Neuronal stem cell (in vitro differentiated cells): Measurements from ENCODE around the gene FBXL13.
"Not testable (repeated sequence)": the region's sequence is repeated elsewhere in the genome, so short reads cannot be mapped to it uniquely, and the experiment has no call there.

Experiments
- DNase-seq: peaks from one replicate; pipeline ENCODE4 v3.0.0-alpha.2; 2013; ENCODE audit warnings: low spot score
- H2AFZ ChIP-seq: one replicate; pipeline ENCODE4 v1.6.1; 2013; ENCODE audit warnings: mild to moderate bottlenecking, low read length, inconsistent platforms
- H2AK5ac ChIP-seq: 2 replicates; pipeline ENCODE4 v1.6.1; 2013; ENCODE audit warnings: low read depth, mild to moderate bottlenecking, inconsistent platforms, low read length, moderate library complexity, mixed read lengths
- H2BK120ac ChIP-seq: 2 replicates; pipeline ENCODE4 v1.6.1; 2013; ENCODE audit warnings: low read depth, mild to moderate bottlenecking, inconsistent platforms, low read length, moderate library complexity, mixed read lengths
- H2BK12ac ChIP-seq: one replicate; pipeline ENCODE4 v1.6.1; 2013; ENCODE audit warnings: low read length, inconsistent platforms
- H2BK15ac ChIP-seq: 2 replicates; pipeline ENCODE4 v1.6.1; 2013; ENCODE audit warnings: mild to moderate bottlenecking, low read length, inconsistent platforms, mixed read lengths
- H2BK5ac ChIP-seq: one replicate; pipeline ENCODE4 v1.6.1; 2013; ENCODE audit warnings: inconsistent platforms, mild to moderate bottlenecking, low read length, moderate library complexity
- H3K14ac ChIP-seq: one replicate; pipeline ENCODE4 v1.6.1; 2013; ENCODE audit warnings: low read length, inconsistent platforms
- H3K18ac ChIP-seq: 2 replicates; pipeline ENCODE4 v1.6.1; 2013; ENCODE audit warnings: low read length, inconsistent platforms
- H3K23ac ChIP-seq: 2 replicates; pipeline ENCODE4 v1.6.1; 2013; ENCODE audit warnings: low read depth, mild to moderate bottlenecking, mixed read lengths, low read length, inconsistent platforms; ENCODE audit not compliant: poor library complexity
- H3K27ac ChIP-seq: replicated peaks from 3 replicates; pipeline ENCODE4 v1.5.1; 2013; ENCODE audit warnings: low read length, inconsistent platforms
- H3K27me3 ChIP-seq, 3 experiments: 2 replicates each; pipeline ENCODE4 v1.6.1; 2013; ENCODE audit warnings: low read length in 3 of 3, mild to moderate bottlenecking in 2 of 3, inconsistent platforms in 1 of 3, low read depth in 1 of 3, mixed read lengths in 1 of 3, moderate library complexity in 1 of 3; ENCODE audit not compliant: control insufficient read depth in 3 of 3, insufficient read depth in 3 of 3
- H3K36me3 ChIP-seq, 2 donors: replicated peaks in 1 of 2; 2 replicates each; pipeline ENCODE4 v1.6.1; 2013; ENCODE audit warnings: low read length in 2 of 2; ENCODE audit not compliant: control insufficient read depth in 2 of 2, insufficient read depth in 2 of 2
- H3K4ac ChIP-seq: 2 replicates; pipeline ENCODE4 v1.6.1; 2013; ENCODE audit warnings: inconsistent platforms, mild to moderate bottlenecking, low read length, moderate library complexity
- H3K4me1 ChIP-seq, 2 donors: 1 replicate in 1 of 2; 2 replicates in 1 of 2; pipeline ENCODE4 v1.6.1; 2013; ENCODE audit warnings: low read length in 2 of 2, low read depth in 1 of 2; ENCODE audit not compliant: control insufficient read depth in 2 of 2, insufficient read depth in 1 of 2
- H3K4me2 ChIP-seq: one replicate; pipeline ENCODE4 v1.6.1; 2013; ENCODE audit warnings: mild to moderate bottlenecking, low read length, inconsistent platforms; ENCODE audit not compliant: insufficient read depth, poor library complexity, severe bottlenecking
- H3K4me3 ChIP-seq, 2 donors: 2 replicates each; pipeline ENCODE4 v1.5.1; 2013; ENCODE audit warnings: low read length in 2 of 2, mild to moderate bottlenecking in 2 of 2, inconsistent platforms in 1 of 2, moderate library complexity in 1 of 2
- H3K79me1 ChIP-seq: one replicate; pipeline ENCODE4 v1.6.1; 2013; ENCODE audit warnings: low read depth, mild to moderate bottlenecking, inconsistent platforms, low read length, moderate library complexity
- H3K9ac ChIP-seq: one replicate; pipeline ENCODE4 v1.6.1; 2013; ENCODE audit warnings: mild to moderate bottlenecking, low read depth, low read length, inconsistent platforms; ENCODE audit not compliant: poor library complexity
- H3K9me3 ChIP-seq, 2 donors: replicated peaks in 1 of 2; 2 replicates each; pipeline versions ENCODE3 to v1.6.1; 2013; ENCODE audit warnings: low read length in 2 of 2, mild to moderate bottlenecking in 2 of 2, inconsistent platforms in 1 of 2, low read depth in 1 of 2, mixed read lengths in 1 of 2, moderate library complexity in 1 of 2; ENCODE audit not compliant: control insufficient read depth in 2 of 2, insufficient read depth in 1 of 2
- H4K8ac ChIP-seq: one replicate; pipeline ENCODE4 v1.6.1; 2013; ENCODE audit warnings: low read depth, mild to moderate bottlenecking, inconsistent platforms, low read length, moderate library complexity
- H4K91ac ChIP-seq: one replicate; pipeline ENCODE4 v1.6.1; 2013; ENCODE audit warnings: low read length, low read depth, mild to moderate bottlenecking, inconsistent platforms; ENCODE audit not compliant: poor library complexity
- WGBS, 2 donors: extraction: QIAGEN DNeasy Blood & Tissue Kit; methylation state at CpG; one replicate each; pipeline ENCODE4 v1.1.7; 2013; ENCODE audit warnings: missing lambda C conversion rate in 2 of 2, mixed read lengths in 1 of 2; ENCODE audit not compliant: insufficient read length in 2 of 2, insufficient replicate concordance in 1 of 2; ENCODE audit errors: extremely low coverage in 2 of 2; 5-methylcytosine and 5-hydroxymethylcytosine counted together

The FBXL13 gene

DNA sequence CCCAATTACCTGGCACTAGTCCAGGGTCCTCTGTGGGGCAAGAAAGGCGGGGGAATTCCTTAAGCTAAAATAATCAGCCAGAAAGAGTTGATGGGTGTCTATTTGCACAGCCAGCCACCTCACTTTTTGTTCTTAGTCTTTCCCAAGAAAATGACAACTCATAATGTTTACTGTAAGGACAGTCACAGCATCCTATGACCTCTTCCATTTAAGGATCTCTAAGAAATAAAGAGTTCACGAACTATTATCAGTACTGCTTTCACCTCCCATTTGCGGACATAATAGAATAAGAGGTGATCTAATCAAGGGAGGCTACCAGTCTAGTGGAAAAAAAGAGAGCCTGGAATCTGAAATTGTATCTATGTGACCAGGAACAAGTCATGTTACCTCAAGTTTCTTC is 234.2 kb downstream of the FBXL13 start:
- no peak overlapping the region for H2AK5ac ChIP-seq
- H2BK120ac ChIP-seq, result no peak overlapping the region
- H3K4me2 ChIP-seq, result no peak overlapping the region
- H3K79me1 ChIP-seq, result no peaks in the 10 kb centered on the region
- H3K27me3 ChIP-seq, result no peaks in the 10 kb centered on the region
- H3K18ac ChIP-seq, result no peak overlapping the region
- no peak overlapping the region for H3K27ac ChIP-seq
- no peak overlapping the region for H3K9ac ChIP-seq
- no peak overlapping the region for H4K8ac ChIP-seq
- no peak overlapping the region for H2BK15ac ChIP-seq
- no peak overlapping the region for H4K91ac ChIP-seq
- H3K36me3 ChIP-seq, result no peaks in the 10 kb centered on the region
- H3K14ac ChIP-seq, result no peak overlapping the region
- no peak overlapping the region for H2BK12ac ChIP-seq
- H3K9me3 ChIP-seq, result no peaks in the 10 kb centered on the region
- no CpG with 5 or more reads among the region's 3 CpGs for WGBS, 2 donors
- H2AFZ ChIP-seq, result no peak overlapping the region
- no peak for DNase-seq
- no peak overlapping the region for H3K4ac ChIP-seq
- H3K4me1 ChIP-seq, result no peaks in the 10 kb centered on the region
- no peak overlapping the region for H2BK5ac ChIP-seq
- H3K23ac ChIP-seq, result no peak overlapping the region
- H3K4me3 ChIP-seq, result no peak overlapping the region

- not testable (repeated sequence) for H4K91ac ChIP-seq, H3K27me3 ChIP-seq, H3K14ac ChIP-seq, H2AFZ ChIP-seq, H3K4me3 ChIP-seq, H2AK5ac ChIP-seq, H3K4me1 ChIP-seq, H2BK5ac ChIP-seq, H3K79me1 ChIP-seq, H3K4me2 ChIP-seq, H3K36me3 ChIP-seq, DNase-seq, H4K8ac ChIP-seq, H3K4ac ChIP-seq, H3K18ac ChIP-seq, H2BK12ac ChIP-seq, H3K23ac ChIP-seq, H2BK120ac ChIP-seq, H3K27ac ChIP-seq, H3K9me3 ChIP-seq, H2BK15ac ChIP-seq, H3K9ac ChIP-seq
- no CpG with 5 or more reads among the region's 10 CpGs for WGBS, 2 donors
Measured at GRCh38 chr7:102838572-102839101, 236.0 kb downstream of the FBXL13 start.

DNA sequence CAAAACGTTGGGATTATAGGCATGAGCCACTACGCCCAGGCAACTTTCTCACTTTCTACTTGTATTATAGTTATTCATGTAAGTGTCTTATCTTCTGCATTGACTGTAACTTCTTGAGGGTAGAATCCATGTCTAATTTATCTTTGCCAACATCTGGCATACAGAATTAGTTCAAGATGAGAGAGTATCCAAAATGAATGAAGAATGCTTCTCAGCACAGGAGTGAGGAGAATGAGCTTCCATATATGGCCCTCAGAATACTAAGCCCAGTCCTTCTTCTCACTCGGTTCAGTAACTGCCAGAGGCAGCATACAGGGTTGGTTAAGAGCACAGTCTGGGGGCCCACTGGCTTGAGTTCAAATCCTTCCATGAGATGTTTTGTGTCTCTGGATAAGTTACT is 236.8 kb downstream of the FBXL13 start:
- Histone ChIP-seq H2BK5ac (no peak overlapping the region), H3K4me2 (no peak overlapping the region), H4K91ac (no peak overlapping the region), H3K4me3 (no peak overlapping the region), H2BK15ac (no peak overlapping the region), H3K18ac (no peak overlapping the region), H3K9me3 (no peaks in the 10 kb centered on the region), H3K4me1 (no peaks in the 10 kb centered on the region), H2AFZ (no peak overlapping the region), H3K79me1 (no peaks in the 10 kb centered on the region), H2BK120ac (no peak overlapping the region), H3K23ac (no peak overlapping the region), H4K8ac (no peak overlapping the region), H3K27ac (no peak overlapping the region), H3K14ac (no peak overlapping the region), H2BK12ac (no peak overlapping the region), H3K9ac (no peak overlapping the region), H3K27me3 (no peaks in the 10 kb centered on the region), H2AK5ac (no peak overlapping the region), H3K36me3 (no peaks in the 10 kb centered on the region), H3K4ac (no peak overlapping the region)
- WGBS, 2 donors, result no CpG with 5 or more reads among the region's 3 CpGs
- no peak for DNase-seq

DNA sequence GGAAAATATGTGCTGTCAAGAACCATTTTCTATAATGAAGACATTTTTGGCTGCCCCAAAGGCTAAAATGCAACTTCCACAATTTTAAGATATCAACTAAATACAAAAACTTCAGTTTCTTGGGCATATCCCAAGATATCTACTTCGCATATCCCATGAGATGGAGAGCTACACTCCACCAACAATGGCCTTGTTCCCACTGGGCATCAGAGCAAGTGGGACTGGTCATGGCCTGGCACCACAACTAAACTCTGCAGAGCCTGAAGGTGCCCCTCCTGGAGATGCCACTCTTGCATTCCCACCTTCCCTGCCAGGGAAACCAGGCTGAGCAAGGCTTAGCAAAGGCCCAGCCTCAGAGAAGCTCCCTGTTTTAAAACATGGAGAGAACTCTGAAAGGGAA is 237.6 kb downstream of the FBXL13 start:
- H3K9me3 ChIP-seq, result no peaks in the 10 kb centered on the region
- no CpG with 5 or more reads among the region's 1 CpG for WGBS, 2 donors

More for the DNA sequence above, 237.6 kb downstream of the FBXL13 start:
- Histone ChIP-seq H3K79me1 (no peaks in the 10 kb centered on the region), H3K4me1 (no peaks in the 10 kb centered on the region), H3K36me3 (no peaks in the 10 kb centered on the region), H3K4me2 (no peak overlapping the region), H3K14ac (no peak overlapping the region), H2BK120ac (no peak overlapping the region), H3K4ac (no peak overlapping the region), H3K18ac (no peak overlapping the region), H4K91ac (no peak overlapping the region), H2BK15ac (no peak overlapping the region), H3K27me3 (no peaks in the 10 kb centered on the region), H2AK5ac (no peak overlapping the region), H3K4me3 (no peak overlapping the region), H3K27ac (no peak overlapping the region), H4K8ac (no peak overlapping the region), H3K23ac (no peak overlapping the region), H3K9ac (no peak overlapping the region), H2BK12ac (no peak overlapping the region), H2AFZ (no peak overlapping the region), H2BK5ac (no peak overlapping the region)
- DNase-seq, result no peak
